Keratinocyte (primary cell): Measurements from ENCODE around the gene FRYL. TPM values are rescaled to one million over a fixed set of nuclear protein-coding genes. Genes with fewer than 3 reads are reported as not detected.
"Not testable (repeated sequence)": the region's sequence is repeated elsewhere in the genome, so short reads cannot be mapped to it uniquely, and the experiment has no call there.

ENCODE experiments used
- DNase-seq: peaks from one replicate; pipeline ENCODE4 v3.0.0-alpha.2; 2011; ENCODE audit warnings: low read depth, missing footprints, low spot score
- FAIRE-seq: peaks from 2 replicates; lab custom pipeline; 2011; peaks lifted over from hg19 to GRCh38; lab: Jason Lieb, UNC
- H2AFZ ChIP-seq: 2 replicates; pipeline ENCODE4 v1.6.0; 2012; ENCODE audit warnings: low read length, control low read depth, inconsistent platforms; ENCODE audit not compliant: control insufficient read depth
- H3K27ac ChIP-seq: 2 replicates; pipeline ENCODE4 v1.5.1; 2011; ENCODE audit warnings: low read length; ENCODE audit not compliant: control insufficient read depth, insufficient read depth
- H3K27me3 ChIP-seq: 3 replicates; pipeline ENCODE4 v1.6.0; 2011; ENCODE audit warnings: low read length; ENCODE audit not compliant: control insufficient read depth, insufficient read depth; ENCODE audit errors: extremely low read depth
- H3K36me3 ChIP-seq, 2 experiments: 2 replicates in 1 of 2; 3 replicates in 1 of 2; pipeline ENCODE4 v1.5.1; 2011; ENCODE audit warnings: low read length in 2 of 2, mild to moderate bottlenecking in 1 of 2; ENCODE audit not compliant: control insufficient read depth in 2 of 2, insufficient read depth in 2 of 2; ENCODE audit errors: extremely low read depth in 1 of 2
- H3K4me1 ChIP-seq: 3 replicates; pipeline ENCODE4 v1.5.1; 2011; ENCODE audit warnings: low read length; ENCODE audit not compliant: control insufficient read depth, insufficient read depth; ENCODE audit errors: extremely low read depth
- H3K4me2 ChIP-seq: 3 replicates; pipeline ENCODE4 v1.6.0; 2011; ENCODE audit warnings: low read depth, low read length; ENCODE audit not compliant: control insufficient read depth, insufficient read depth; ENCODE audit errors: extremely low read depth
- H3K4me3 ChIP-seq, 3 experiments: fragments of 200-600 bp in 1 of 3; sonication (generic) in 1 of 3; 2 replicates in 2 of 3; 3 replicates in 1 of 3; pipeline ENCODE4 v1.5.1; 2011 to 2016; ENCODE audit warnings: low read length in 3 of 3, mild to moderate bottlenecking in 3 of 3, control low read depth in 2 of 3, inconsistent platforms in 1 of 3, low read depth in 1 of 3, mixed read lengths in 1 of 3, mixed run types in 1 of 3, moderate library complexity in 1 of 3; ENCODE audit not compliant: control insufficient read depth in 2 of 3, insufficient read depth in 2 of 3; ENCODE audit errors: extremely low read depth in 1 of 3
- H3K79me2 ChIP-seq: 2 replicates; pipeline ENCODE4 v1.6.0; 2012; ENCODE audit warnings: low read length; ENCODE audit not compliant: control insufficient read depth, insufficient read depth
- H3K9ac ChIP-seq: 3 replicates; pipeline ENCODE4 v1.6.0; 2011; ENCODE audit warnings: low read length; ENCODE audit not compliant: control insufficient read depth, insufficient read depth; ENCODE audit errors: extremely low read depth
- H3K9me1 ChIP-seq: 3 replicates; pipeline ENCODE4 v1.6.0; 2011; ENCODE audit warnings: low read length; ENCODE audit not compliant: control insufficient read depth, insufficient read depth; ENCODE audit errors: extremely low read depth
- H3K9me3 ChIP-seq: 2 replicates; pipeline ENCODE4 v1.5.1; 2012; ENCODE audit warnings: low read depth, low read length; ENCODE audit not compliant: control insufficient read depth
- H4K20me1 ChIP-seq: 3 replicates; pipeline ENCODE4 v1.6.0; 2011; ENCODE audit warnings: low read length; ENCODE audit not compliant: control insufficient read depth, insufficient read depth; ENCODE audit errors: extremely low read depth
- EZH2 ChIP-seq: IDR thresholded peaks from one replicate; pipeline ENCODE4 v1.6.1; 2012; ENCODE audit warnings: inconsistent platforms, mild to moderate bottlenecking, low read length, moderate library complexity
- dilution Hi-C: fragments of 300-500 bp; cut with MboI; formaldehyde crosslinking; loops from one replicate; pipeline ENCODE4 v1.7.0; 2020; ENCODE audit warnings: low sequenced_read_pairs; ENCODE audit not compliant: extremely low pct_ligation_motif_present
- polyA plus RNA-seq, 5 experiments: library from polyadenylated mRNA; depleted of rRNA in 3 of 5; stranded (reverse) in 3 of 5; stranded (forward) in 1 of 5; unstranded in 1 of 5; fragments of >200 nt; gene quantifications; 1 replicate in 1 of 5; 2 replicates in 3 of 5; 3 replicates in 1 of 5; pipeline versions ENCODE4 v1.2.1 to v1.2.3, GENCODE V29; 2011 to 2012; ENCODE audit warnings: missing spikeins in 2 of 5, low read depth in 1 of 5, low replicate concordance in 1 of 5
- TF ChIP-seq, protein P1 (sequence below), 3 experiments: IDR thresholded peaks in 1 of 3; conservative IDR thresholded peaks in 1 of 3; optimal IDR thresholded peaks in 1 of 3; 2 replicates in 2 of 3; 3 replicates in 1 of 3; pipeline versions ENCODE3 to v1.5.1; 2011; ENCODE audit warnings: low read length in 3 of 3, mild to moderate bottlenecking in 3 of 3, moderate library complexity in 2 of 3, control low read depth in 1 of 3, inconsistent platforms in 1 of 3; ENCODE audit not compliant: insufficient read depth in 2 of 3; ENCODE audit errors: extremely low read depth in 1 of 3

Gene FRYL
- polyA plus RNA-seq, 1 donor (not counting 4 experiments of a cell fraction or from before 2014, with no cell fraction given): 40.4 TPM

DNA sequence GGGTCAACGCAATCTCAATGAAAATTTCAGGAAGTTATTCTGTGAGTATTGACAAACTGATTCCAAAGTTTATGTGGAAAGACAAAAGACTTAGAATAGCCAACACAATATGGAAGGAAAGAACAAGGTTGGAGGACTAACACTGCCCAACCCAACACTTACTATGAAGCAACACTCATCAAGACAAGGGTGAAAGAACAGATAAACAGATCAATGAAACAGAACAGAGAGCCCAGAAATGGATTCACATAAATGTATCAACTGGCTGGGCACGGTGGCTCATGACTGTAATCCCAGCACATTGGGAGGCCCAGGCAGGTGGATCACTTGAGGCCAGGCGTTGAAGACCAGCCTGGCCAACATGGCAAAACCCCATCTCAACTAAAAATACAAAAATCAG lies 41.2 kb downstream of the FRYL start:
- Histone ChIP-seq H3K4me3 (no peak overlapping the region), H3K9me3 (no peaks in the 10 kb centered on the region), H3K79me2 (peaks cover 86% of the 10 kb centered on the region), H3K27ac (no peak overlapping the region), H2AFZ (no peak overlapping the region), H3K9ac (no peak overlapping the region), H4K20me1 (no peaks in the 10 kb centered on the region), H3K4me2 (no peak overlapping the region), H3K9me1 (peaks cover 2% of the 10 kb centered on the region), H3K36me3 (no peaks in the 10 kb centered on the region), H3K4me1 (peaks cover 14% of the 10 kb centered on the region), H3K27me3 (no peaks in the 10 kb centered on the region)
- TF ChIP-seq, protein P1, sequence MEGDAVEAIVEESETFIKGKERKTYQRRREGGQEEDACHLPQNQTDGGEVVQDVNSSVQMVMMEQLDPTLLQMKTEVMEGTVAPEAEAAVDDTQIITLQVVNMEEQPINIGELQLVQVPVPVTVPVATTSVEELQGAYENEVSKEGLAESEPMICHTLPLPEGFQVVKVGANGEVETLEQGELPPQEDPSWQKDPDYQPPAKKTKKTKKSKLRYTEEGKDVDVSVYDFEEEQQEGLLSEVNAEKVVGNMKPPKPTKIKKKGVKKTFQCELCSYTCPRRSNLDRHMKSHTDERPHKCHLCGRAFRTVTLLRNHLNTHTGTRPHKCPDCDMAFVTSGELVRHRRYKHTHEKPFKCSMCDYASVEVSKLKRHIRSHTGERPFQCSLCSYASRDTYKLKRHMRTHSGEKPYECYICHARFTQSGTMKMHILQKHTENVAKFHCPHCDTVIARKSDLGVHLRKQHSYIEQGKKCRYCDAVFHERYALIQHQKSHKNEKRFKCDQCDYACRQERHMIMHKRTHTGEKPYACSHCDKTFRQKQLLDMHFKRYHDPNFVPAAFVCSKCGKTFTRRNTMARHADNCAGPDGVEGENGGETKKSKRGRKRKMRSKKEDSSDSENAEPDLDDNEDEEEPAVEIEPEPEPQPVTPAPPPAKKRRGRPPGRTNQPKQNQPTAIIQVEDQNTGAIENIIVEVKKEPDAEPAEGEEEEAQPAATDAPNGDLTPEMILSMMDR (optimal IDR thresholded peaks at IDR 0.05 in 1 of 3, IDR thresholded peaks at IDR 0.05 in 1 of 3, conservative IDR thresholded peaks at IDR 0.05 in 1 of 3; ENCODE audit: extremely low read depth in 1 of 3, insufficient read depth in 2 of 3, low read length in 3 of 3): no peak
- no peak for TF ChIP-seq EZH2
- no peak for DNase-seq
- no peak for FAIRE-seq
- dilution Hi-C loops: no loop called here

DNA sequence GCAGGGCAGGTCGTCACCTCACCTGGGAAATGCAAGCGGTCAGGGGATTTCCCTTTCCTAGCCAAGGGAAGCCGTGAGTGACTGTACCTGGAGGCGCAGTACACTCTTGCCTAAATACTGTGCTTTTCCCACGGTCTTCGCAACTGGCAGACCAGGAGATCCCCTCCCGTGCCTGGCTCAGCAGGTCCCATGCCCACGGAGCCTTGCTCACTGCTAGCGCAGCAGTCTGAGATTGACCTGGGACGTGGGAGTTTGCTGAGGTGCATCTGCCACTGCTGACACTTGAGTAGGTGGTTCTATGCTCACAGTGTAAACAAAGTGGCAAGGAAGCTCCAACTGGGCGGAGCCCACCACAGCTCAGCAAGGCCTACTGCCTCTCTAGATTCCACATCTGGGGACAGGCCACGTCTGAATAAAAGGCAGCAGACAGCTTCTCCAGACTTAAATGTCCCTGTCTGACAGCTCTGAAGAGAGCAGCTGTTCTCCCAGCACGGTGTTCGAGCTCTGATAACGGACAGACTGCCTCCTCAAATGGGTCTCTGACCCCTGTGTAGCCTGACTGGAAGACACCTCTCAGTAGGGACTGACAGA lies 51.1 kb downstream of the FRYL start:
- H3K4me1 ChIP-seq: peaks cover 21% of the 10 kb centered on the region
- H3K79me2 ChIP-seq: peaks cover 90% of the 10 kb centered on the region
- H3K27me3 ChIP-seq, FAIRE-seq, H3K27ac ChIP-seq, H3K9ac ChIP-seq, dilution Hi-C loops, H4K20me1 ChIP-seq, H3K9me1 ChIP-seq, H3K4me3 ChIP-seq, H2AFZ ChIP-seq, H3K36me3 ChIP-seq, H3K4me2 ChIP-seq, H3K9me3 ChIP-seq, DNase-seq: not testable (repeated sequence)
